H9 (cell line): ENCODE measurements around the gene ZNF784. TPM values are rescaled to one million over a fixed set of nuclear protein-coding genes. Genes with fewer than 3 reads are reported as not detected.
"Not testable (repeated sequence)": the region's sequence is repeated elsewhere in the genome, so short reads cannot be mapped to it uniquely, and the experiment has no call there.

ENCODE experiments used
- DNase-seq: peaks from one replicate; pipeline ENCODE4 v3.0.0-alpha.2; 2017
- H2AFZ ChIP-seq: one replicate; pipeline ENCODE4 v1.6.1; 2013; ENCODE audit warnings: mild to moderate bottlenecking, low read length, control low read depth, moderate library complexity
- H2AK5ac ChIP-seq: 2 replicates; pipeline ENCODE4 v1.6.1; 2013; ENCODE audit warnings: low read length, control low read depth, mixed read lengths; ENCODE audit not compliant: insufficient read length
- H2BK120ac ChIP-seq: one replicate; pipeline ENCODE4 v1.6.1; 2013; ENCODE audit warnings: low read depth, mild to moderate bottlenecking, low read length, control low read depth, inconsistent platforms; ENCODE audit not compliant: poor library complexity, severe bottlenecking
- H2BK12ac ChIP-seq: 2 replicates; pipeline ENCODE4 v1.6.1; 2013; ENCODE audit warnings: low read length, control low read depth, mixed read lengths, low read depth; ENCODE audit not compliant: insufficient read length
- H2BK15ac ChIP-seq: 2 replicates; pipeline ENCODE4 v1.6.1; 2013; ENCODE audit warnings: low read depth, low read length, control low read depth
- H2BK20ac ChIP-seq: one replicate; pipeline ENCODE4 v1.6.1; 2013; ENCODE audit warnings: low read depth, mild to moderate bottlenecking, low read length, control low read depth, inconsistent platforms; ENCODE audit not compliant: poor library complexity, severe bottlenecking
- H2BK5ac ChIP-seq: 2 replicates; pipeline ENCODE4 v1.6.1; 2013; ENCODE audit warnings: low read length, control low read depth, mixed read lengths; ENCODE audit not compliant: insufficient read length
- H3K14ac ChIP-seq: 2 replicates; pipeline ENCODE4 v1.6.1; 2013; ENCODE audit warnings: low read length, control low read depth; ENCODE audit not compliant: insufficient read depth
- H3K18ac ChIP-seq: 2 replicates; pipeline ENCODE4 v1.6.1; 2013; ENCODE audit warnings: low read depth, mild to moderate bottlenecking, mixed read lengths, low read length, control low read depth; ENCODE audit not compliant: insufficient read length
- H3K23ac ChIP-seq: 2 replicates; pipeline ENCODE4 v1.6.1; 2013; ENCODE audit warnings: low read length, control low read depth, mixed read lengths, low read depth; ENCODE audit not compliant: insufficient read length
- H3K23me2 ChIP-seq: 2 replicates; pipeline ENCODE4 v1.6.1; 2013; ENCODE audit warnings: low read depth, mild to moderate bottlenecking, mixed read lengths, low read length, control low read depth; ENCODE audit not compliant: insufficient read length, poor library complexity, severe bottlenecking
- H3K27ac ChIP-seq: 2 replicates; pipeline ENCODE4 v1.5.1; 2013; ENCODE audit warnings: low read length, control low read depth, mixed read lengths, low read depth; ENCODE audit not compliant: insufficient read length
- H3K27me3 ChIP-seq: 2 replicates; pipeline ENCODE4 v1.6.1; 2013; ENCODE audit warnings: low read length, control low read depth, inconsistent platforms; ENCODE audit not compliant: insufficient read depth
- H3K4ac ChIP-seq: 2 replicates; pipeline ENCODE4 v1.6.1; 2013; ENCODE audit warnings: low read depth, mild to moderate bottlenecking, control low read depth, inconsistent platforms, low read length, moderate library complexity
- H3K4me1 ChIP-seq: 2 replicates; pipeline ENCODE4 v1.6.1; 2013; ENCODE audit warnings: low read length, control low read depth, inconsistent platforms; ENCODE audit not compliant: insufficient read depth
- H3K4me2 ChIP-seq: 2 replicates; pipeline ENCODE4 v1.6.1; 2013; ENCODE audit warnings: low read length, control low read depth, mixed read lengths; ENCODE audit not compliant: insufficient read length, insufficient read depth
- H3K56ac ChIP-seq: 2 replicates; pipeline ENCODE4 v1.6.1; 2013; ENCODE audit warnings: low read depth, mild to moderate bottlenecking, mixed read lengths, low read length, control low read depth; ENCODE audit not compliant: insufficient read length
- H3K79me1 ChIP-seq: 2 replicates; pipeline ENCODE4 v1.6.1; 2013; ENCODE audit warnings: low read depth, mild to moderate bottlenecking, moderate library complexity, low read length, control low read depth, inconsistent platforms; ENCODE audit not compliant: insufficient read depth, poor library complexity, severe bottlenecking
- H3K79me2 ChIP-seq: 2 replicates; pipeline ENCODE4 v1.6.1; 2013; ENCODE audit warnings: low read length, control low read depth, inconsistent platforms; ENCODE audit not compliant: insufficient read depth
- H3K9ac ChIP-seq: 2 replicates; pipeline ENCODE4 v1.6.1; 2013; ENCODE audit warnings: low read length, control low read depth, mixed read lengths; ENCODE audit not compliant: insufficient read length; ENCODE audit errors: extremely low read depth
- H3K9me3 ChIP-seq: one replicate; pipeline ENCODE4 v1.6.1; 2013; ENCODE audit warnings: low read depth, low read length, inconsistent platforms; ENCODE audit not compliant: control insufficient read depth
- H3T11ph ChIP-seq: one replicate; pipeline ENCODE4 v1.6.1; 2013; ENCODE audit warnings: mild to moderate bottlenecking, low read length, control low read depth, inconsistent platforms
- H4K20me1 ChIP-seq: one replicate; pipeline ENCODE4 v1.6.1; 2013; ENCODE audit not compliant: control insufficient read depth, insufficient read length, insufficient read depth
- H4K5ac ChIP-seq: 2 replicates; pipeline ENCODE4 v1.6.1; 2013; ENCODE audit warnings: low read depth, mild to moderate bottlenecking, mixed read lengths, low read length, control low read depth; ENCODE audit not compliant: insufficient read length
- H4K8ac ChIP-seq: replicated peaks from 2 replicates; pipeline ENCODE4 v1.6.1; 2013; ENCODE audit warnings: low read length, control low read depth, mixed read lengths, low read depth; ENCODE audit not compliant: insufficient read length
- H4K91ac ChIP-seq: 2 replicates; pipeline ENCODE4 v1.6.1; 2013; ENCODE audit warnings: low read depth, mild to moderate bottlenecking, moderate library complexity, mixed read lengths, low read length, control low read depth; ENCODE audit not compliant: insufficient read length
- H3K27ac Mint-ChIP-seq, 3 experiments: 2 replicates in 2 of 3; 3 replicates in 1 of 3; pipeline ENCODE4 v1.8.0; 2020 to 2021; ENCODE audit warnings: mixed read lengths in 3 of 3, mild to moderate bottlenecking in 1 of 3, moderate library complexity in 1 of 3
- H3K27me3 Mint-ChIP-seq: 2 replicates; pipeline ENCODE4 v1.8.0; 2021; ENCODE audit warnings: low read depth, mild to moderate bottlenecking, moderate library complexity, mixed read lengths
- H3K36me3 Mint-ChIP-seq, 3 experiments: 2 replicates in 2 of 3; 3 replicates in 1 of 3; pipeline ENCODE4 v1.8.0; 2020 to 2021; ENCODE audit warnings: low read depth in 3 of 3, mixed read lengths in 3 of 3; ENCODE audit not compliant: insufficient read depth in 1 of 3
- H3K4me1 Mint-ChIP-seq, 2 experiments: 2 replicates each; pipeline ENCODE4 v1.8.0; 2020; ENCODE audit warnings: mixed read lengths in 2 of 2
- H3K4me3 Mint-ChIP-seq, 2 experiments: 2 replicates in 1 of 2; 3 replicates in 1 of 2; pipeline ENCODE4 v1.8.0; 2020 to 2021; ENCODE audit warnings: mild to moderate bottlenecking in 2 of 2, mixed read lengths in 2 of 2, moderate library complexity in 1 of 2
- H3K9me3 Mint-ChIP-seq, 2 experiments: 2 replicates in 1 of 2; 3 replicates in 1 of 2; pipeline ENCODE4 v1.8.0; 2020; ENCODE audit warnings: mild to moderate bottlenecking in 2 of 2, mixed read lengths in 2 of 2, moderate library complexity in 1 of 2
- WGBS: extraction: QIAGEN DNeasy Blood & Tissue Kit; methylation state at CpG from one replicate; pipeline ENCODE4 v1.1.7; 2013; ENCODE audit warnings: missing lambda C conversion rate, low lambda C conversion rate, mixed read lengths; ENCODE audit not compliant: insufficient read length; ENCODE audit errors: extremely low coverage; 5-methylcytosine and 5-hydroxymethylcytosine counted together
- total RNA-seq: library from RNA; stranded (reverse); gene quantifications from 2 replicates; pipeline ENCODE4 v1.2.1, GENCODE V29; 2021

Gene ZNF784
- total RNA-seq, 1 experiment from 2014 or later: 10.7 TPM

GRCh38 chr19:55582284-55582683, 42.1 kb downstream of the ZNF784 start:
- H3K27me3 Mint-ChIP-seq, H3K27ac ChIP-seq, H3K23me2 ChIP-seq, H3K27ac Mint-ChIP-seq, H3K14ac ChIP-seq, H4K91ac ChIP-seq, H4K20me1 ChIP-seq, H2BK12ac ChIP-seq, H2AFZ ChIP-seq, H3K4ac ChIP-seq, H4K8ac ChIP-seq, H3K79me2 ChIP-seq, DNase-seq, H3T11ph ChIP-seq, H2BK120ac ChIP-seq, H3K23ac ChIP-seq, H3K9me3 Mint-ChIP-seq, H2BK15ac ChIP-seq, H3K27me3 ChIP-seq, H3K9me3 ChIP-seq, H3K79me1 ChIP-seq, H2BK20ac ChIP-seq, H3K9ac ChIP-seq, H3K4me1 ChIP-seq, H3K4me2 ChIP-seq, H4K5ac ChIP-seq, H3K4me3 Mint-ChIP-seq, H2AK5ac ChIP-seq, H3K18ac ChIP-seq, H3K56ac ChIP-seq, H2BK5ac ChIP-seq: not testable (repeated sequence)
- peaks cover 2 to 11% (median 6%) of the 10 kb centered on the region in 3 experiments; a peak in 6 of 7 replicates for H3K36me3 Mint-ChIP-seq
- WGBS: no CpG with 5 or more reads among the region's 4 CpGs
- H3K4me1 Mint-ChIP-seq: peaks cover 23% of the 10 kb centered on the region in 2 experiments
